HEK293 (cell line): Measurements from ENCODE around the gene PTDSS2.

ENCODE experiments used
- OSR2 ChIP-seq: fragments of 450-650 bp; formaldehyde crosslinking; IDR thresholded peaks from 2 replicates; pipeline ENCODE4 v1.5.1; 2016; ENCODE audit warnings: missing biosample characterization, missing genetic modification characterization
- ZNF341 ChIP-seq: fragments of 450-650 bp; formaldehyde crosslinking; IDR thresholded peaks from 2 replicates; pipeline ENCODE4; 2016; ENCODE audit warnings: low read depth, missing biosample characterization, missing genetic modification characterization
- ZNF350 ChIP-seq: fragments of 450-650 bp; formaldehyde crosslinking; IDR thresholded peaks from 2 replicates; pipeline ENCODE4 v1.5.0; 2017; ENCODE audit warnings: missing biosample characterization, mild to moderate bottlenecking, missing genetic modification characterization
- ZNF354C ChIP-seq: fragments of 450-650 bp; formaldehyde crosslinking; IDR thresholded peaks from 2 replicates; pipeline ENCODE4 v1.5.1; 2016; ENCODE audit warnings: missing biosample characterization, missing genetic modification characterization, low read depth, borderline replicate concordance
- ZNF416 ChIP-seq: fragments of 450-650 bp; formaldehyde crosslinking; IDR thresholded peaks from 2 replicates; pipeline ENCODE4 v1.5.1; 2016; ENCODE audit warnings: missing biosample characterization, missing genetic modification characterization
- TF ChIP-seq, protein P1 (sequence below): fragments of 450-650 bp; formaldehyde crosslinking; IDR thresholded peaks from 2 replicates; pipeline ENCODE4 v1.5.1; 2016; ENCODE audit warnings: missing biosample characterization, missing genetic modification characterization

- TF ChIP-seq, protein P1, sequence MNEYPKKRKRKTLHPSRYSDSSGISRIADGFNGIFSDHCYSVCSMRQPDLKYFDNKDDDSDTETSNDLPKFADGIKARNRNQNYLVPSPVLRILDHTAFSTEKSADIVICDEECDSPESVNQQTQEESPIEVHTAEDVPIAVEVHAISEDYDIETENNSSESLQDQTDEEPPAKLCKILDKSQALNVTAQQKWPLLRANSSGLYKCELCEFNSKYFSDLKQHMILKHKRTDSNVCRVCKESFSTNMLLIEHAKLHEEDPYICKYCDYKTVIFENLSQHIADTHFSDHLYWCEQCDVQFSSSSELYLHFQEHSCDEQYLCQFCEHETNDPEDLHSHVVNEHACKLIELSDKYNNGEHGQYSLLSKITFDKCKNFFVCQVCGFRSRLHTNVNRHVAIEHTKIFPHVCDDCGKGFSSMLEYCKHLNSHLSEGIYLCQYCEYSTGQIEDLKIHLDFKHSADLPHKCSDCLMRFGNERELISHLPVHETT (tag by site-specific recombination) = no peak
- TF ChIP-seq ZNF354C (tag by site-specific recombination) = no peak
- no peak for TF ChIP-seq ZNF416
- no peak for TF ChIP-seq ZNF341 (tag by site-specific recombination)
- no peak for TF ChIP-seq ZNF350 (tag by site-specific recombination)
- no peak for TF ChIP-seq OSR2 (tag by site-specific recombination)
Measured at GRCh38 chr11:516400-516799, 66.3 kb downstream of the PTDSS2 start.
